OCI-LY1 (cell line): ENCODE results near the gene RBMS3.

Experiments
- CTCF ChIP-seq: fragments of 200-600 bp; sonication (generic), shearing (Covaris generic); IDR thresholded peaks from 2 replicates; pipeline ENCODE4 v1.5.1; 2017; ENCODE audit warnings: mild to moderate bottlenecking, antibody characterized with exemption, low read length, moderate library complexity, mixed read lengths
- EZH2 ChIP-seq: fragments of 200-600 bp; sonication (generic), shearing (Covaris generic); IDR thresholded peaks from 2 replicates; pipeline ENCODE4 v1.8.0; 2017; ENCODE audit warnings: borderline replicate concordance, mixed run types, mild to moderate bottlenecking, antibody characterized with exemption, low read length, moderate library complexity, mixed read lengths

- no peak for TF ChIP-seq CTCF
- no peak for TF ChIP-seq EZH2
Measured at GRCh38 chr3:29427266-29428103, 146.6 kb downstream of the RBMS3 start.
